Heart left ventricle (tissue), 16 donors: Measurements from ENCODE around the gene CHD5. TPM values are rescaled to one million over a fixed set of nuclear protein-coding genes. Genes with fewer than 3 reads are reported as not detected.

Experiments used
- ATAC-seq, 4 donors: fragments of 200-7000 bp; cut with Tn5 transposase; one replicate each; pipeline ENCODE4 v1.9.1; 2020 to 2022; ENCODE audit warnings: moderate library complexity in 4 of 4, mild to moderate bottlenecking in 3 of 4, moderate number of reproducible peaks in 1 of 4
- DNase-seq, 5 donors: peaks; one replicate each; pipeline ENCODE4 v3.0.0-alpha.2; 2020
- H3K27ac ChIP-seq, 12 donors: fragments of 200-600 bp; sonication (generic) in 4 of 12; one replicate each; pipeline versions ENCODE4 v1.5.0 to v1.8.0; 2016 to 2022; ENCODE audit warnings: mild to moderate bottlenecking in 2 of 12
- H3K27me3 ChIP-seq, 9 donors: fragments of 200-600 bp; sonication (generic) in 2 of 9; one replicate each; pipeline versions ENCODE4 v1.5.1 to v1.8.0; 2016 to 2022; ENCODE audit warnings: mild to moderate bottlenecking in 3 of 9
- H3K36me3 ChIP-seq, 9 donors: fragments of 200-600 bp; sonication (generic) in 2 of 9; one replicate each; pipeline versions ENCODE4 v1.5.0 to v1.8.0; 2018 to 2022; ENCODE audit warnings: mild to moderate bottlenecking in 2 of 9
- H3K4me1 ChIP-seq, 12 donors: fragments of 200-600 bp; sonication (generic) in 4 of 12; one replicate each; pipeline versions ENCODE4 v1.5.0 to v1.8.0; 2016 to 2022; ENCODE audit warnings: mild to moderate bottlenecking in 3 of 12
- H3K4me3 ChIP-seq, 12 donors: fragments of 200-600 bp; sonication (generic) in 4 of 12; one replicate each; pipeline versions ENCODE4 v1.5.0 to v1.8.0; 2017 to 2022; ENCODE audit warnings: mild to moderate bottlenecking in 9 of 12, moderate library complexity in 4 of 12
- H3K9me3 ChIP-seq, 12 donors: fragments of 200-600 bp; sonication (generic) in 4 of 12; one replicate each; pipeline versions ENCODE4 v1.5.0 to v1.8.0; 2016 to 2022; ENCODE audit warnings: mild to moderate bottlenecking in 1 of 12
- POLR2A ChIP-seq, 2 donors: fragments of 450-650 bp; IDR thresholded peaks; one replicate each; pipeline ENCODE4 v1.6.1; 2017; ENCODE audit warnings: antibody characterized with exemption in 2 of 2, mild to moderate bottlenecking in 2 of 2, moderate library complexity in 2 of 2
- WGBS, 4 donors: extraction: QIAGEN DNeasy Blood & Tissue Kit in 2 of 4; methylation state at CpG; one replicate each; pipeline versions ENCODE4 v1.1.5 to v1.1.7; 2013 to 2018; 5-methylcytosine and 5-hydroxymethylcytosine counted together
- intact Hi-C, 10 donors: fragments of 100-400 bp; cut with DNase I; formaldehyde crosslinking; loops; one replicate each; pipeline versions ENCODE4 v1.11.1 to v1.14.2; 2022
- polyA plus RNA-seq, 2 donors: library from polyadenylated mRNA; stranded (reverse); fragments of 200-250 nt; gene quantifications; one replicate each; pipeline ENCODE4 v1.2.3, GENCODE V29; 2013
- total RNA-seq, 9 donors: library from RNA; depleted of rRNA in 2 of 9; stranded (reverse); fragments of >200 nt in 2 of 9; fragmentation: NEBNext Ultra II Directional in 3 of 9; extraction: Animal tissue kit (Norgen Biotek cat#: 25700) in 3 of 9; gene quantifications; one replicate each; pipeline versions ENCODE4 v1.1.0 to v1.2.4, GENCODE V29; 2016 to 2023
- TF ChIP-seq, protein P1 (sequence below), 12 donors: fragments of 200-600 bp; sonication (generic) in 4 of 12; IDR thresholded peaks; one replicate each; pipeline versions ENCODE4 v1.5.0 to v1.8.0; 2018 to 2022; ENCODE audit warnings: antibody characterized with exemption in 12 of 12, mild to moderate bottlenecking in 5 of 12
- donor health status: ischemic (EF 13 %, LVEDD 7.1; RV severe dilation, severe dysfunction).
- donor health status: healthy with polysubstance abuse.
- donor health status: DM: no; HTN: yes; CAD: no.
- donor health status: DM: no; HTN: no; CAD: no.
- donor health status: ischemic (EF 25% LVEDD 6.9; RV normal size, moderate dysfunction).
- donor health status: ischemic (EF 25% LVEDD 5.7; RV mildly dilated, moderate dysfunction).
- donor health status: healthy.
- donor health status: DM: yes; HTN: yes; CAD: no.
- donor health status: ischemic (EF 35%, LVEDD 5.7; RV mildly dilated, moderate dysfunction).
- donor health status: nonischemic (EF 11% LVEDD 7.7; RV severe dilation, severe dysfunction).
- donor health status: DM: yes; HTN: yes; CAD: no.
- donor health status: PGD.
- donor health status: ischemic (EF 29% LVEDD 5.4; RV normal size, mild dysfunction).
- donor health status: nonischemic (EF 23%, LVEDD 6.1; RV moderate dilation, normal function).

Gene CHD5
- total and polyA plus RNA-seq, 11 donors = 0.07 to 1.3 (median 0.22) TPM; not detected in 2

DNA sequence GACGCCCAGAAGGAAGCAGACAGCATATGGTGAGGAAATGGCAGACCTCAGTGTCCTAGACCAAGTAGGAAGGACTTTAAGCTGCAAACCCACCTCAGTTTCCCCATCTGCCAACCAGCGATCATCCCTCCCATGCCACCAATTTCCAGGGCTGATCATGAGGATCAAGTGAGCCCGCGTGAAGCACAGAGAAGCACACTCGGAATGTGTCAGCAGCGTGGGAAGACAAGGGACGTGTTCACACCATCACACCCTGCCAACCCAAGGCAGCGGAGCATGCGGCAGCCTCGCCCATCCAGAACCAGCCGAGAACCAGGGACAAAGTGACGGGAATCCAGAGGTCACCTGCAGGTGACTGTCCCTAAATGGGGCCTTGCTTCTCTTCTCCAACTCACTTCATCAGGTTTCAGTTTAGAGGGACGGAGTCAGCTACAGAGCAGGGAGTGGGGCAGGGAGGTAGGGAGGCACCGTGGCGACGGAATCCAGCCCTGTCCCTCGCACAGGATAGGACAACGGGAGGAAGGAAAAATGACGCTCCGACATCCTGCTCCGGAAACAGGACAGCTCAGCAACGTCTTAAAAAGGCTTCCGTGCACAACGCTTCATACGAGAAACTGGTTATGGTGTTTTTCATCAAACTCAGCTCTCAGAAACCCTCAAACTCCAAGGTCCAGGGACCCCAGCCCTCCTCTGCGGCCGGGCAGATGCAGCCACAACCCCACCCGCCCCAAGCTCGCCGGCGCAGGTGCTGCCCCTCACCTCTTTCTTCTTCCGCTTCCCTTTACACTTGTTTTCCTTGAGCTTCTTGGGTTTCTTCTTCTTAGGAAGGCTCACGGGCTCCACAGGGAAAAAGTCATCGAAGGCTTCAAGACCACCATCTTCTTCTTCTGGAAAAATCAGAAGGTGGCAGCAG, 12.5 kb downstream of the CHD5 start:
- intact Hi-C loops = loop anchor here in 1 of 10 donors (5.0 kb wide), 1 partner anchor 45 kb away; no protein-coding TSS in a partner anchor
- WGBS, 4 donors = 65 to 75% (median 71%) methylated on average over 27 to 34 of the region's 34 CpGs
- H3K27me3 ChIP-seq = peaks cover 0 to 38% (median 0%) of the 10 kb centered on the region in 9 donors
- DNase-seq (peak in 1 of 5 donors; percentile 48), ATAC-seq (peak in 1 of 4 donors; percentile 67)
- no peak overlapping the region for H3K4me3 ChIP-seq
- no peaks in the 10 kb centered on the region for H3K4me1 ChIP-seq
- no peak overlapping the region for H3K27ac ChIP-seq
- TF ChIP-seq POLR2A (IDR thresholded peaks at IDR 0.05) = no peak
- TF ChIP-seq, protein P1, sequence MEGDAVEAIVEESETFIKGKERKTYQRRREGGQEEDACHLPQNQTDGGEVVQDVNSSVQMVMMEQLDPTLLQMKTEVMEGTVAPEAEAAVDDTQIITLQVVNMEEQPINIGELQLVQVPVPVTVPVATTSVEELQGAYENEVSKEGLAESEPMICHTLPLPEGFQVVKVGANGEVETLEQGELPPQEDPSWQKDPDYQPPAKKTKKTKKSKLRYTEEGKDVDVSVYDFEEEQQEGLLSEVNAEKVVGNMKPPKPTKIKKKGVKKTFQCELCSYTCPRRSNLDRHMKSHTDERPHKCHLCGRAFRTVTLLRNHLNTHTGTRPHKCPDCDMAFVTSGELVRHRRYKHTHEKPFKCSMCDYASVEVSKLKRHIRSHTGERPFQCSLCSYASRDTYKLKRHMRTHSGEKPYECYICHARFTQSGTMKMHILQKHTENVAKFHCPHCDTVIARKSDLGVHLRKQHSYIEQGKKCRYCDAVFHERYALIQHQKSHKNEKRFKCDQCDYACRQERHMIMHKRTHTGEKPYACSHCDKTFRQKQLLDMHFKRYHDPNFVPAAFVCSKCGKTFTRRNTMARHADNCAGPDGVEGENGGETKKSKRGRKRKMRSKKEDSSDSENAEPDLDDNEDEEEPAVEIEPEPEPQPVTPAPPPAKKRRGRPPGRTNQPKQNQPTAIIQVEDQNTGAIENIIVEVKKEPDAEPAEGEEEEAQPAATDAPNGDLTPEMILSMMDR (IDR thresholded peaks at IDR 0.05) = no peak
- no peaks in the 10 kb centered on the region for H3K36me3 ChIP-seq
- no peaks in the 10 kb centered on the region for H3K9me3 ChIP-seq

GRCh38 chr1:6166655-6167390, 13.3 kb downstream of the CHD5 start:
- Histone ChIP-seq H3K4me1 (no peaks in the 10 kb centered on the region), H3K27me3 (peaks cover 0 to 34% (median 0%) of the 10 kb centered on the region in 9 donors), H3K36me3 (no peaks in the 10 kb centered on the region), H3K4me3 (no peak overlapping the region), H3K9me3 (no peaks in the 10 kb centered on the region), H3K27ac (no peak overlapping the region)
- 75 to 85% (median 81%) methylated on average over 8 to 19 of the region's 19 CpGs for WGBS, 4 donors
- ATAC-seq (no peak), DNase-seq (peak in 1 of 5 donors; percentile 47)
- intact Hi-C loops = loop anchor here in 1 of 10 donors (5.0 kb wide), 1 partner anchor 45 kb away; no protein-coding TSS in a partner anchor
- TF ChIP-seq, protein P1 (IDR thresholded peaks at IDR 0.05) = no peak
- TF ChIP-seq POLR2A (IDR thresholded peaks at IDR 0.05) = no peak

DNA sequence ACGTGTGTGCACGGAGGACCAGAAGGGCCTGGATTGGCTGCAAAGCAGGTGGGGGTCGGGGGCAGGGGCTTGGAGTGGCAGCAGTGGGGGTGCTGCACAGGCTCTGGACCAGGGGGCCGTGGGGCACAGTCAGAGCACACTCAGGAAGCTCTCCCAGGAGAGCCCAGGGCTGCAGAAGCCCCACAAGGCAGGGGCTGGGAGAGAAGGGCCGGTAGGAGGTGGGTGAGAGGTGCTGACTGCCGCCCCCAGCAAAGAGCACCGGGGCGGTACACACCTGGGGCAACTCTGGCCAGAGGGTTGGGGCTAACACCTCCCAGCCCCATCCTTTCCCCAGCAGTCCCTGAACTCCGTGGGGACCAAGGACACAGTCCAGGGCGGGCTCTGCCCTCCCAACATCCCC, 13.9 kb downstream of the CHD5 start:
- Histone ChIP-seq H3K4me3 (no peak overlapping the region), H3K27ac (no peak overlapping the region), H3K9me3 (no peaks in the 10 kb centered on the region), H3K4me1 (no peaks in the 10 kb centered on the region), H3K27me3 (peaks cover 0 to 36% (median 0%) of the 10 kb centered on the region in 9 donors), H3K36me3 (no peaks in the 10 kb centered on the region)
- DNase-seq (peak in 1 of 5 donors; percentile 34), ATAC-seq (no peak)
- TF ChIP-seq, protein P1 (IDR thresholded peaks at IDR 0.05) = no peak
- no peak for TF ChIP-seq POLR2A (IDR thresholded peaks at IDR 0.05)
- 61 to 81% (median 66%) methylated on average over 5 to 10 of the region's 10 CpGs for WGBS, 4 donors
- intact Hi-C loops = loop anchor here in 1 of 10 donors (5.0 kb wide), 1 partner anchor 44 kb away; no protein-coding TSS in a partner anchor
